Activated CD8-positive, alpha-beta memory T cell treated with anti-CD3 and anti-CD28 coated beads for 1 hour (primary cell): ENCODE results near the gene TENT4A.

Source experiments
- DNase-seq, 2 donors: peaks; one replicate each; pipeline ENCODE4 v3.0.0-alpha.2; 2020; ENCODE audit warnings: low read depth in 1 of 2; ENCODE audit errors: extremely low read depth in 1 of 2

The TENT4A gene

DNA sequence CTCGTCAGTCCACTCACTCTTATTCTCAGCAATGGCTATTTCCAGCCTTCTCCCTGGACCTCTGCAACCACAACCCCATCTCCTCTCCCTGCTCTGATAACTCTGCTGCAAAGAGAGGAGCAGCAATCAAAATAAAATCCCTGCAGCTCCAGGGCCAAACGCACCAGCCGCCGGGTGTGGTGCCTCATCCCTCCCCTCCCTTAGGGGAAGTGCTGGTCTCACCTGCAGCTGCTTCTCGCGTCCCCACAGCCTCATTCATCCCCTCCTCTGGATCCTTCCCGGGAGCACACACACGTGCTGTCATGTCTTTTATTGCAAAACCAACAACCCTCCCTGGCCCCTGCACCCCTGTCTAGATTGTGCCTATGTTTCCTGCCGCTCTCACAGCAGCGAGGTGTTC is 77.8 kb downstream of the TENT4A start:
- no peak for DNase-seq

DNA sequence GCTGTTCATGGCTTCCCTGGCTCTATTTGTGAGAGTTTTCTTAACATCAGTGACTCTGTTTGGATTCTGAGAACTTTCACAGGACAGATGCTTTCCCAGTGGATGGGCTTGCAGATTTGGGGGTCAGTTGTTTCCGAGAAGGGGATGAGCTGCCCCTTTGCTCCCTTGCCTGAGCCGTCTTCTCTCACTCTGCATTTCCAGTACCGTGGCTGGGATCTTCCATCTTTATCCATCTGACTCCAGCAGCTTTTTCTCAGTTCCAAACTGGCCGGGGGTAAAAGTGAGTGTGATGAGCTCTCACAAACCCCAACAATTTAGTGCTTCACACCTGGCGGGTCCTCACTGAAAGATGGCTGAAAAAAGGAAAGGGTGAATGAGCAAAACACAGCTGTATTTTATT is 79.1 kb downstream of the TENT4A start:
- no peak for DNase-seq

DNA sequence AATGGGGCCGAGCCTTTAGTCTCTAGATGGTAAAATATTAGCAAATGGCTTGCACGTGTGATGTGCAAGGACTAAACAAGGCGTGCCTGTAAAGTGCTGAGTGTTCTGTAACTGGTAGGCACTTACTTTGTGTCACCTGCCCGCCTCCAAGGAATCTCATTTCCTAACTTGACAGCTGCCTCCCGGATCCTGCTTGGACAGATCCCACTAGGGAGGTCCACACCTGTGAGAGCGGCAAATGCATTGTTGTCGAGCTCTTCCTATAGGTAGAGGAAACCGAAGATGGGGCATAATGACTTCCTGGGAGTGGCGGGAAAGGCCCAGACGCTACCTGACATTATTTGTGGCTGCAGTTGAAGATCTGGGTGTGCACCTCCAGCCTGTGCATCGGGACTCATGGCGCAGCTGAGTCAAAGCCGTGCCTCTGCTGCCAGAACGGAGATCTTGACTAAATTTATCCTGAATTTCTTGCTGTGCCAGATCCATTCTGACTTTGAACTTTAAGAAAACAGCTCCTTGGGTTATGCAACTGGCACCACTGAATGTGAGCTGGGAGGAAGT is 79.8 kb downstream of the TENT4A start:
- DNase-seq: no peak

DNA sequence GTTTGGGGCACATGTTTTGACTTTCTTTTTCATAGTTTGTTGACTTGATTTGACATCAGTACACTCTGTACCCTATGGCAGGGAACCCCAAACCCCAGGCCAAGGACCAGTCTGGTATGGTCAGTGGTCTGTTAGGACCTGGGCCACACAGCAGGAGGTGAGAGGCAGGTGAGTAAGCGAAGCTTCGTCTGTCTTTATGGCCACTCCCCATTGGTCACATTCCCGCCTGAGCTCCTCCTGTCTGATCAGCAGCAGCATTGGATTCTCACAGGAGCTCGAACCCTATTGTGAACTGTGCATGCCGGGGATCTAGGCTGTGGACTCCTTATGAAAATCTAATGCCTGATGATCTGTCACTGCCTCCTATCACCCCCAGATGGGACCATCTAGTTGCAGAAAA is 88.0 kb downstream of the TENT4A start:
- DNase-seq: no peak

DNA sequence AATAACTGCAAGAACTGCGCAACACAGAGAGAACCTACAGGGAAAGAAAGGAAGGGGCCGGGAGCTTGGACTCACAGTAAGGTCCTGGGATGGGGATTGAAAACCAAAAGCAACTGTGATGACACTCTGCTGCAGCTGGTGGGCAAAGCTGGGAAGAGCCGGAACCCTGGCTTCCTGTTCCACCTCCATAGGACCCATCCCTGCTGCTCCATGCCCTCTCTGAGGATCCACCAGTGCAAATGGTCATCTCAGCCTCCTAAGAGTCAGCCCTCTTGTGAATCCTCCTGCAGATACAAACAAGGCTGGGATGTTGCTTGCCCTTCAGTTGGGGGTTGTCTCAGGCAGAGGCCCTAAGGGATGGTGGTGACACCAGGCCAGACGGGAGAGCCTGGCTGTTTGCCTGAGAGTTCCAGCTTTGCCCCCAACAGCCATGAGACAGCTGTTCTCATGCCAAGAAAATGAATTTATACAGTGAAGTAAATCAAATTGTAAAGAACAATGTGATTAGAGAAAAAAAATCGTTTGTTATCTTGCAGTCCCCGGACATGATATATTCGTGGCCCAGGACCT is 90.8 kb downstream of the TENT4A start:
- DNase-seq: no peak

DNA sequence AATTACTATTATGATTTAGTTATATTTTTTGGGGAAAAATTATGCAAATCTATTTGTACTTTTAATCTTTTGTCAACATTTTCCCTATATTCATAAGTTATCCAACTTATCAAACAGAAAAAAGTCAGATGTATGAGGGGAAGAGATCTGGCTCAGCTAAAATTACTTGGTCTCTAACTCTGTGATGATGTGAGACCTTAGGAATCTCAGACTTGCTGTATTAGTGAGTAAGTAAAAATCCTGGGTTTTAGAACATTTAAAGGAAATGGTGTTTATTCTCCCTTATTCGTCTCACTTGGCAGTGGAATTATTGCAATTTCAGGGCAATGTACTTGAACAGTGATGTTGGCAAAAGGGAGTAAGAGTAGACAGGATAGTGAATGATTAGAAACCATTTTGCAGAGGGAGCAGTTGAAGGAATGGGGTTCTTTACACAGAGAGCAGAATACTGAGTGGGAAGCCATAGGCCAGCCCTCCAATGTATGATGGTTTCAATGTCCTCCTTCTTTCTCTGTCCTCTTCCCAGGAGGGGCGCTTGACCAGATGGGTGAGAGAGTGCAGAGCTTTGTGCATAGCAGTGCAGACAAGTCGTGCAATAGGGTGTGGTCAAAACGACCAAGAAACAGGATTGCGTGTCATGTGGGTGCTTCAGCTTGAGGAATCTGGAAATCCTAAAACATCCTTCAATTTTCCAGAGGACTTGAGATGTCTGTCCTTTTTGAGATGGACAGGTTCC is 91.7 kb downstream of the TENT4A start:
- no peak for DNase-seq

DNA sequence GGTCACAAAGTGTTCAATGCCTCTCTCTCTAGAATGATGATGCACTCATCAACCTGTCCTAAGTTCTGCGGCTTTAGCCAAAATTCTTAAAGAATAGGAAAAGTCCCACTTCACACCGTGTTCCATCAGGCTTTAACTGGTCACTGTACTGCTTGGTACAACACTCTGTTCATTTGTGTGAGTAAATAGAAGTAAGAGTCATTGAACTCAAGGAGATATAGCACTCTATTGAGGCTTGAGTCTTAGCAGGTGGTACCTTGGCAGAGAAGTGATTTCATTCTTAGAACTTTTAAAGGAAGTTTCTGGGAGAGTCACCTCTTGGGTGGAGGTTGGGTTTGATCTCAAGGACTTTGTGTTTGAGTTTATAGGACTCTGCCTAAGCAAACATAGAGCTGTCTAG is 92.6 kb downstream of the TENT4A start:
- no peak for DNase-seq
